WTC11 (cell line): ENCODE measurements around the gene SIX4. TPM values are rescaled to one million over a fixed set of nuclear protein-coding genes. Genes with fewer than 3 reads are reported as not detected.

Experiments
- ATAC-seq: fragments of 200-7000 bp; cut with Tn5 transposase; 2 replicates; pipeline ENCODE4 v1.10.0; 2021; ENCODE audit warnings: mild to moderate bottlenecking, moderate library complexity
- CTCF ChIA-PET: fragments of 300-600 bp; sonication (Branson Sonifier 250); formaldehyde crosslinking; loops from one replicate; lab custom pipeline; 2021; ENCODE audit warnings: antibody characterized with exemption; lab: Charles Lee
- POLR2A ChIA-PET: fragments of 350-600 bp; sonication (Branson Sonifier 250); formaldehyde crosslinking; loops from one replicate; lab custom pipeline; 2021; ENCODE audit warnings: antibody characterized with exemption; lab: Charles Lee
- DNase-seq: peaks from one replicate; pipeline ENCODE4 v3.0.0; 2021; ENCODE audit warnings: low spot score
- H3K27ac Mint-ChIP-seq: 2 replicates; pipeline ENCODE4 v1.8.0; 2021; ENCODE audit warnings: mixed read lengths
- H3K27me3 Mint-ChIP-seq: 2 replicates; pipeline ENCODE4 v1.8.0; 2021; ENCODE audit warnings: low read depth, mild to moderate bottlenecking, moderate library complexity, mixed read lengths
- H3K36me3 Mint-ChIP-seq: 2 replicates; pipeline ENCODE4 v1.8.0; 2021; ENCODE audit warnings: mixed read lengths
- H3K4me1 Mint-ChIP-seq: 2 replicates; pipeline ENCODE4 v1.8.0; 2022; ENCODE audit warnings: mixed read lengths
- H3K4me3 Mint-ChIP-seq: 2 replicates; pipeline ENCODE4 v1.8.0; 2021; ENCODE audit warnings: mild to moderate bottlenecking, moderate library complexity, mixed read lengths
- H3K9me3 Mint-ChIP-seq: 2 replicates; pipeline ENCODE4 v1.8.0; 2021; ENCODE audit warnings: mixed read lengths
- CREB1 ChIP-seq: sonication (generic); formaldehyde crosslinking; IDR thresholded peaks from 2 replicates; pipeline ENCODE4 v1.8.0; 2023; ENCODE audit warnings: mild to moderate bottlenecking, missing genetic modification reagents
- JUN ChIP-seq: sonication (generic); formaldehyde crosslinking; IDR thresholded peaks from 2 replicates; pipeline ENCODE4 v1.8.0; 2023; ENCODE audit warnings: mild to moderate bottlenecking, missing genetic modification reagents
- MYBL2 ChIP-seq: sonication (generic); formaldehyde crosslinking; IDR thresholded peaks from 2 replicates; pipeline ENCODE4 v1.8.1; 2023; ENCODE audit warnings: mild to moderate bottlenecking, moderate library complexity, missing genetic modification reagents
- PRRX2 ChIP-seq: fragments of 250-450 bp; sonication (Bioruptor Pico); IDR thresholded peaks from 2 replicates; pipeline ENCODE4 v1.8.0; 2021; ENCODE audit warnings: mild to moderate bottlenecking
- TCF7 ChIP-seq: sonication (generic); formaldehyde crosslinking; IDR thresholded peaks from 2 replicates; pipeline ENCODE4 v1.8.0; 2022; ENCODE audit warnings: mild to moderate bottlenecking, low read depth, missing genetic modification reagents, moderate library complexity
- TEAD1 ChIP-seq: sonication (generic); formaldehyde crosslinking; IDR thresholded peaks from 2 replicates; pipeline ENCODE4 v1.8.0; 2022; ENCODE audit warnings: mild to moderate bottlenecking, missing genetic modification reagents
- ZNF138 ChIP-seq: sonication (generic); formaldehyde crosslinking; conservative IDR thresholded peaks from 2 replicates; pipeline ENCODE4 v1.8.1; 2022; ENCODE audit warnings: mild to moderate bottlenecking, moderate library complexity, missing genetic modification reagents
- ZNF416 ChIP-seq: fragments of 250-450 bp; sonication (Bioruptor Pico); IDR thresholded peaks from 2 replicates; pipeline ENCODE4 v1.9.0; 2021; ENCODE audit warnings: mild to moderate bottlenecking, inconsistent platforms
- ZNF423 ChIP-seq: fragments of 250-450 bp; sonication (Bioruptor Pico); IDR thresholded peaks from 2 replicates; pipeline ENCODE4 v2.1.2; 2022; ENCODE audit warnings: mild to moderate bottlenecking, moderate library complexity
- ZNF671 ChIP-seq: fragments of 250-450 bp; sonication (Bioruptor Pico); IDR thresholded peaks from 2 replicates; pipeline ENCODE4 v1.8.0; 2021; ENCODE audit warnings: mild to moderate bottlenecking
- total RNA-seq: library from RNA; stranded (reverse); gene quantifications from 3 replicates; pipeline ENCODE4 v1.2.3, GENCODE V29; 2021
- TF ChIP-seq, protein P1 (sequence below): sonication (generic); formaldehyde crosslinking; IDR thresholded peaks from 2 replicates; pipeline ENCODE4 v1.8.1; 2022; ENCODE audit warnings: low read depth, missing genetic modification reagents, borderline replicate concordance
- TF ChIP-seq, protein P2 (sequence below): sonication (generic); formaldehyde crosslinking; IDR thresholded peaks from 2 replicates; pipeline ENCODE4 v1.8.0; 2022; ENCODE audit warnings: mild to moderate bottlenecking, missing genetic modification reagents
- TF ChIP-seq, protein P3 (sequence below): sonication (generic); formaldehyde crosslinking; IDR thresholded peaks from 2 replicates; pipeline ENCODE4 v1.8.0; 2023; ENCODE audit warnings: missing genetic modification reagents
- TF ChIP-seq, protein P4 (sequence below): fragments of 250-450 bp; sonication (Bioruptor Pico); IDR thresholded peaks from 2 replicates; pipeline ENCODE4 v1.9.0; 2021; ENCODE audit warnings: mild to moderate bottlenecking, borderline replicate concordance
- TF ChIP-seq, protein P5 (sequence below): fragments of 250-450 bp; sonication (Bioruptor Pico); IDR thresholded peaks from 2 replicates; pipeline ENCODE4 v1.9.0; 2021; ENCODE audit warnings: mild to moderate bottlenecking
- TF ChIP-seq, protein P6 (sequence below): sonication (generic); formaldehyde crosslinking; IDR thresholded peaks from 2 replicates; pipeline ENCODE4 v1.8.1; 2023; ENCODE audit warnings: mild to moderate bottlenecking, missing genetic modification reagents, moderate library complexity
- TF ChIP-seq, protein P7 (sequence below): sonication (generic); formaldehyde crosslinking; IDR thresholded peaks from 2 replicates; pipeline ENCODE4 v1.8.0; 2022; ENCODE audit warnings: mild to moderate bottlenecking, missing genetic modification reagents
- TF ChIP-seq, protein P8 (sequence below): fragments of 250-450 bp; sonication (Bioruptor Pico); IDR thresholded peaks from 2 replicates; pipeline ENCODE4 v1.9.0; 2021; ENCODE audit warnings: moderate library complexity, mild to moderate bottlenecking, inconsistent platforms, borderline replicate concordance
- TF ChIP-seq, protein P9 (sequence below): sonication (generic); formaldehyde crosslinking; IDR thresholded peaks from 2 replicates; pipeline ENCODE4 v1.8.1; 2022; ENCODE audit warnings: low read depth, mild to moderate bottlenecking, moderate library complexity, missing genetic modification reagents, borderline replicate concordance

Gene SIX4
- total RNA-seq, 1 experiment from 2014 or later: 41.8 TPM

DNA sequence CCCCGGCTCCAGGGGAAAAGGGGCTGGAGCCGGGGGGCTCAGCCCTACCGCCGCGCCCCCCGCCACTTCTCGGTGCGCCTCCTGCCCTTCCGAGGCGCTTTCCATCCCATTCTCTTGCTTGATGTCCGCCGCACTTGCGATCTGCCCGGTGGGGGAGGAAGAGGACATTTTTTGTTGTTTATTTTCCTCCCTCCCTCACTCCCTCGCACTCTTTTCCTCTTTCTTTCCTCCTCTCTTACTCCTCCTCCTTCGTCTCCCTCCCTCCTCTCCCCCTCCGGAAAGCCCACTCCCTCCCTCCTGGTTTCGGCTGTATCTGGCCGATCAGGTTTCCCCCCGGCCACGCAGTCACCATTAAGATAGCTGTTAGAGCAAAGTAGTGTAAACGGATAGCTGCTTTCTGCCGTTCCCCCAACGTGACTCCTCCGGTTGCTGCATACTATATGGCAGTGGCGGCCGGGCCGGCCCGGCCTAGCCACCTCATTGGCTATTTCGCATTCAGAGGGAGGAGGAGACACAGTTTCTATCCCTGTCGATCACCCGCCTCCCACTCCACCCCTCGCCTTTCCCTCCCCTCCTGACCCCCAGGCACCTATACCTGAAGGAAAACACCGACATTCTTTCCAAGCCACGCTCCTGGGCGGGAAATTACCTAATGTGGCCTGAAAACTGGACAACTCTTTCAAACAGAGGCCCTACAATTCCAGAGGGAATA, at the start of gene SIX4 (continued):
- TF ChIP-seq, protein P1, sequence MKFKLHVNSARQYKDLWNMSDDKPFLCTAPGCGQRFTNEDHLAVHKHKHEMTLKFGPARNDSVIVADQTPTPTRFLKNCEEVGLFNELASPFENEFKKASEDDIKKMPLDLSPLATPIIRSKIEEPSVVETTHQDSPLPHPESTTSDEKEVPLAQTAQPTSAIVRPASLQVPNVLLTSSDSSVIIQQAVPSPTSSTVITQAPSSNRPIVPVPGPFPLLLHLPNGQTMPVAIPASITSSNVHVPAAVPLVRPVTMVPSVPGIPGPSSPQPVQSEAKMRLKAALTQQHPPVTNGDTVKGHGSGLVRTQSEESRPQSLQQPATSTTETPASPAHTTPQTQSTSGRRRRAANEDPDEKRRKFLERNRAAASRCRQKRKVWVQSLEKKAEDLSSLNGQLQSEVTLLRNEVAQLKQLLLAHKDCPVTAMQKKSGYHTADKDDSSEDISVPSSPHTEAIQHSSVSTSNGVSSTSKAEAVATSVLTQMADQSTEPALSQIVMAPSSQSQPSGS: no peak
- TF ChIP-seq, protein P2, sequence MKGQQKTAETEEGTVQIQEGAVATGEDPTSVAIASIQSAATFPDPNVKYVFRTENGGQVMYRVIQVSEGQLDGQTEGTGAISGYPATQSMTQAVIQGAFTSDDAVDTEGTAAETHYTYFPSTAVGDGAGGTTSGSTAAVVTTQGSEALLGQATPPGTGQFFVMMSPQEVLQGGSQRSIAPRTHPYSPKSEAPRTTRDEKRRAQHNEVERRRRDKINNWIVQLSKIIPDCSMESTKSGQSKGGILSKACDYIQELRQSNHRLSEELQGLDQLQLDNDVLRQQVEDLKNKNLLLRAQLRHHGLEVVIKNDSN (CRISPR knock-in tag): peak; percentile 25; the same call in 1 of the 2 replicates
- TF ChIP-seq, protein P3, sequence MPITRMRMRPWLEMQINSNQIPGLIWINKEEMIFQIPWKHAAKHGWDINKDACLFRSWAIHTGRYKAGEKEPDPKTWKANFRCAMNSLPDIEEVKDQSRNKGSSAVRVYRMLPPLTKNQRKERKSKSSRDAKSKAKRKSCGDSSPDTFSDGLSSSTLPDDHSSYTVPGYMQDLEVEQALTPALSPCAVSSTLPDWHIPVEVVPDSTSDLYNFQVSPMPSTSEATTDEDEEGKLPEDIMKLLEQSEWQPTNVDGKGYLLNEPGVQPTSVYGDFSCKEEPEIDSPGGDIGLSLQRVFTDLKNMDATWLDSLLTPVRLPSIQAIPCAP (CRISPR knock-in tag): no peak
- TF ChIP-seq CREB1 (CRISPR knock-in tag) (no peak), ZNF416 (no peak), MYBL2 (CRISPR knock-in tag) (peak; percentile 48; the same call in 1 of the 2 replicates), TEAD1 (peak; percentile 52; the same call in 1 of the 2 replicates), ZNF138 (CRISPR knock-in tag) (no peak), TCF7 (CRISPR knock-in tag) (no peak)
- TF ChIP-seq, protein P4, sequence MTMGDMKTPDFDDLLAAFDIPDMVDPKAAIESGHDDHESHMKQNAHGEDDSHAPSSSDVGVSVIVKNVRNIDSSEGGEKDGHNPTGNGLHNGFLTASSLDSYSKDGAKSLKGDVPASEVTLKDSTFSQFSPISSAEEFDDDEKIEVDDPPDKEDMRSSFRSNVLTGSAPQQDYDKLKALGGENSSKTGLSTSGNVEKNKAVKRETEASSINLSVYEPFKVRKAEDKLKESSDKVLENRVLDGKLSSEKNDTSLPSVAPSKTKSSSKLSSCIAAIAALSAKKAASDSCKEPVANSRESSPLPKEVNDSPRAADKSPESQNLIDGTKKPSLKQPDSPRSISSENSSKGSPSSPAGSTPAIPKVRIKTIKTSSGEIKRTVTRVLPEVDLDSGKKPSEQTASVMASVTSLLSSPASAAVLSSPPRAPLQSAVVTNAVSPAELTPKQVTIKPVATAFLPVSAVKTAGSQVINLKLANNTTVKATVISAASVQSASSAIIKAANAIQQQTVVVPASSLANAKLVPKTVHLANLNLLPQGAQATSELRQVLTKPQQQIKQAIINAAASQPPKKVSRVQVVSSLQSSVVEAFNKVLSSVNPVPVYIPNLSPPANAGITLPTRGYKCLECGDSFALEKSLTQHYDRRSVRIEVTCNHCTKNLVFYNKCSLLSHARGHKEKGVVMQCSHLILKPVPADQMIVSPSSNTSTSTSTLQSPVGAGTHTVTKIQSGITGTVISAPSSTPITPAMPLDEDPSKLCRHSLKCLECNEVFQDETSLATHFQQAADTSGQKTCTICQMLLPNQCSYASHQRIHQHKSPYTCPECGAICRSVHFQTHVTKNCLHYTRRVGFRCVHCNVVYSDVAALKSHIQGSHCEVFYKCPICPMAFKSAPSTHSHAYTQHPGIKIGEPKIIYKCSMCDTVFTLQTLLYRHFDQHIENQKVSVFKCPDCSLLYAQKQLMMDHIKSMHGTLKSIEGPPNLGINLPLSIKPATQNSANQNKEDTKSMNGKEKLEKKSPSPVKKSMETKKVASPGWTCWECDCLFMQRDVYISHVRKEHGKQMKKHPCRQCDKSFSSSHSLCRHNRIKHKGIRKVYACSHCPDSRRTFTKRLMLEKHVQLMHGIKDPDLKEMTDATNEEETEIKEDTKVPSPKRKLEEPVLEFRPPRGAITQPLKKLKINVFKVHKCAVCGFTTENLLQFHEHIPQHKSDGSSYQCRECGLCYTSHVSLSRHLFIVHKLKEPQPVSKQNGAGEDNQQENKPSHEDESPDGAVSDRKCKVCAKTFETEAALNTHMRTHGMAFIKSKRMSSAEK (CRISPR knock-in tag): no peak
- TF ChIP-seq, protein P5, sequence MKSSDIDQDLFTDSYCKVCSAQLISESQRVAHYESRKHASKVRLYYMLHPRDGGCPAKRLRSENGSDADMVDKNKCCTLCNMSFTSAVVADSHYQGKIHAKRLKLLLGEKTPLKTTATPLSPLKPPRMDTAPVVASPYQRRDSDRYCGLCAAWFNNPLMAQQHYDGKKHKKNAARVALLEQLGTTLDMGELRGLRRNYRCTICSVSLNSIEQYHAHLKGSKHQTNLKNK (CRISPR knock-in tag): no peak

DNA sequence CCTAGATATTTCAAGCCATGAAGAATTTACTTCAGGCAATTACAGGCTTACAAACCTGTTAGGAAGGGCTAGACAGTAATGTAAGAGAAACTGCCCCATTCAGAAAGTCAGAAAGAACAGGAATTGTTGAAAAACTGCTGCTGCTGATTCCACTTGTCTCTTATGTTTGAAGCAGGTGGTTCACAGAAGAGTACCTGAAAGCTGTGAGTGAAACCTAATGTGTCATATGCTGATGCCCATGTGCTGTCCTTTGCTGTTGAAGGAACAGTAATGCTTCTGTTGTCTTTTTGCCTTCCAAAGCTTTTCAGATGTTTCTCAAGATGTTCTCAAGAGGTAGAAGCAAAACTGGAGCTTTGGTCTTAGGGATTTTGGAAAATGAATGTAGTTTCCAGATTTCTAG, 49.4 kb upstream of the SIX4 start:
- Mint-ChIP-seq H3K27me3 (no peaks in the 10 kb centered on the region), H3K27ac (no peak overlapping the region), H3K9me3 (no peaks in the 10 kb centered on the region), H3K36me3 (no peaks in the 10 kb centered on the region), H3K4me3 (no peak overlapping the region), H3K4me1 (peaks cover 8% of the 10 kb centered on the region)
- CTCF ChIA-PET: no interaction called here
- no peak for ATAC-seq
- DNase-seq: no peak
- POLR2A ChIA-PET: no interaction called here
- TF ChIP-seq, protein P6, sequence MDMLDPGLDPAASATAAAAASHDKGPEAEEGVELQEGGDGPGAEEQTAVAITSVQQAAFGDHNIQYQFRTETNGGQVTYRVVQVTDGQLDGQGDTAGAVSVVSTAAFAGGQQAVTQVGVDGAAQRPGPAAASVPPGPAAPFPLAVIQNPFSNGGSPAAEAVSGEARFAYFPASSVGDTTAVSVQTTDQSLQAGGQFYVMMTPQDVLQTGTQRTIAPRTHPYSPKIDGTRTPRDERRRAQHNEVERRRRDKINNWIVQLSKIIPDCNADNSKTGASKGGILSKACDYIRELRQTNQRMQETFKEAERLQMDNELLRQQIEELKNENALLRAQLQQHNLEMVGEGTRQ (CRISPR knock-in tag): no peak
- TF ChIP-seq, protein P7, sequence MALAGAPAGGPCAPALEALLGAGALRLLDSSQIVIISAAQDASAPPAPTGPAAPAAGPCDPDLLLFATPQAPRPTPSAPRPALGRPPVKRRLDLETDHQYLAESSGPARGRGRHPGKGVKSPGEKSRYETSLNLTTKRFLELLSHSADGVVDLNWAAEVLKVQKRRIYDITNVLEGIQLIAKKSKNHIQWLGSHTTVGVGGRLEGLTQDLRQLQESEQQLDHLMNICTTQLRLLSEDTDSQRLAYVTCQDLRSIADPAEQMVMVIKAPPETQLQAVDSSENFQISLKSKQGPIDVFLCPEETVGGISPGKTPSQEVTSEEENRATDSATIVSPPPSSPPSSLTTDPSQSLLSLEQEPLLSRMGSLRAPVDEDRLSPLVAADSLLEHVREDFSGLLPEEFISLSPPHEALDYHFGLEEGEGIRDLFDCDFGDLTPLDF: no peak
- no peak for TF ChIP-seq JUN (CRISPR knock-in tag)
- TF ChIP-seq ZNF671 (CRISPR knock-in tag): no peak
- TF ChIP-seq, protein P8, sequence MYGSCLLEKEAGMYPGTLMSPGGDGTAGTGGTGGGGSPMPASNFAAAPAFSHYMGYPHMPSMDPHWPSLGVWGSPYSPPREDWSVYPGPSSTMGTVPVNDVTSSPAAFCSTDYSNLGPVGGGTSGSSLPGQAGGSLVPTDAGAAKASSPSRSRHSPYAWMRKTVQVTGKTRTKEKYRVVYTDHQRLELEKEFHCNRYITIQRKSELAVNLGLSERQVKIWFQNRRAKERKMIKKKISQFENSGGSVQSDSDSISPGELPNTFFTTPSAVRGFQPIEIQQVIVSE (CRISPR knock-in tag): no peak
- TF ChIP-seq, protein P9, sequence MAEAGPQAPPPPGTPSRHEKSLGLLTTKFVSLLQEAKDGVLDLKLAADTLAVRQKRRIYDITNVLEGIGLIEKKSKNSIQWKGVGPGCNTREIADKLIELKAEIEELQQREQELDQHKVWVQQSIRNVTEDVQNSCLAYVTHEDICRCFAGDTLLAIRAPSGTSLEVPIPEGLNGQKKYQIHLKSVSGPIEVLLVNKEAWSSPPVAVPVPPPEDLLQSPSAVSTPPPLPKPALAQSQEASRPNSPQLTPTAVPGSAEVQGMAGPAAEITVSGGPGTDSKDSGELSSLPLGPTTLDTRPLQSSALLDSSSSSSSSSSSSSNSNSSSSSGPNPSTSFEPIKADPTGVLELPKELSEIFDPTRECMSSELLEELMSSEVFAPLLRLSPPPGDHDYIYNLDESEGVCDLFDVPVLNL: no peak
- no peak for TF ChIP-seq MYBL2 (CRISPR knock-in tag)
- TF ChIP-seq PRRX2: no peak
- TF ChIP-seq, protein P4 (CRISPR knock-in tag): no peak
- TF ChIP-seq ZNF423 (CRISPR knock-in tag): no peak
